ENCODE data around the gene XPC. TPM values are rescaled to one million over a fixed set of nuclear protein-coding genes. Genes with fewer than 3 reads are reported as not detected.

Gene XPC
- total RNA-seq, 2 experiments from 2014 or later = 22.7 to 38.6 TPM

DNA sequence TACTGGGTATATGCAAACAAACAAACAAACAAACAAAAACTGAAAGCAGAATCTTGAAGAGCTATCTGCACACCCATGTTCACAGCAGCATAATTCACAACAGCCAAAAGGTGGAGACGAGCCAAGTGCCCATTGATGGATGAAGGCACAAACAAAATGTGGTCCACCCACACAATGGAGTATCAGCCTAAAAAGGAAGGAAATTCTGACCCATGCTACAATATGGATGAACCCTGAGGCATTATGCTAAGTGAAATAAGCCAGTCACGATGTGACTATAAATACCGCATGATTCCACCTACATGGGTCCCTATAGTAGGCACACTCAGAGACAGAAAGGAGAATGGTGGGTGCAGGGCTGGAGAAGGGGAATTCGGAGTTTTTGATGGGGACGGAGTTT lies 24.1 kb downstream of the XPC start:
- H3K36me3 ChIP-seq (ENCODE audit: insufficient read depth, low read length) = peaks cover 67% of the 10 kb centered on the region

DNA sequence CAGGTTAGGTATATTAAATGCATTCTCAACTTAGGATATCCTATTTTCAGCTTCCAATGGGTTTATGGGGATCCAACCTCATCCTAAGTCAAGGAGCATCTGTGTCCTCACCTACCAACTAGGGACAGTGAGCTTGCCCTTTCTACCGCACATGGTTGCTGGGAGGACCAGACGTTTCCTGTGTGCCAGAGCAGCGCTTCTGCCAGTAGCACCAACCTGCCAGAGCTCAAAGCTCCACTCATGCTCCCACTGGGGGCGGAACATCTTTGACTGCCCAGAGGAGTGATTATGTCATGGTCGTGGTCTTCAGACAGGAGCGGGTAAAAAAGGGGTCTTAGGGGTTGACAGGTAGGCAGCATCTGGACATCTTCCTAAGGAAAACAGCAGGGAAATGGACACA lies 24.7 kb downstream of the XPC start:
- POLR2A ChIA-PET = interaction anchor here (1.1 kb wide), 1 partner anchor 60 kb away, joined by 3 read pairs; no protein-coding TSS in a partner anchor
- CTCF ChIA-PET (ENCODE audit: unreplicated experiment) = no interaction called here
- TF ChIP-seq, protein P1, sequence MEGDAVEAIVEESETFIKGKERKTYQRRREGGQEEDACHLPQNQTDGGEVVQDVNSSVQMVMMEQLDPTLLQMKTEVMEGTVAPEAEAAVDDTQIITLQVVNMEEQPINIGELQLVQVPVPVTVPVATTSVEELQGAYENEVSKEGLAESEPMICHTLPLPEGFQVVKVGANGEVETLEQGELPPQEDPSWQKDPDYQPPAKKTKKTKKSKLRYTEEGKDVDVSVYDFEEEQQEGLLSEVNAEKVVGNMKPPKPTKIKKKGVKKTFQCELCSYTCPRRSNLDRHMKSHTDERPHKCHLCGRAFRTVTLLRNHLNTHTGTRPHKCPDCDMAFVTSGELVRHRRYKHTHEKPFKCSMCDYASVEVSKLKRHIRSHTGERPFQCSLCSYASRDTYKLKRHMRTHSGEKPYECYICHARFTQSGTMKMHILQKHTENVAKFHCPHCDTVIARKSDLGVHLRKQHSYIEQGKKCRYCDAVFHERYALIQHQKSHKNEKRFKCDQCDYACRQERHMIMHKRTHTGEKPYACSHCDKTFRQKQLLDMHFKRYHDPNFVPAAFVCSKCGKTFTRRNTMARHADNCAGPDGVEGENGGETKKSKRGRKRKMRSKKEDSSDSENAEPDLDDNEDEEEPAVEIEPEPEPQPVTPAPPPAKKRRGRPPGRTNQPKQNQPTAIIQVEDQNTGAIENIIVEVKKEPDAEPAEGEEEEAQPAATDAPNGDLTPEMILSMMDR (conservative IDR thresholded peaks at IDR 0.05; ENCODE audit: low read length) = no peak
- TF ChIP-seq EZH2phosphoT487 (IDR thresholded peaks at IDR 0.05; ENCODE audit: borderline replicate concordance, low read depth, low read length) = no peak
- Histone ChIP-seq H3K9me2 (ENCODE audit: insufficient read depth, low read length) (no peaks in the 10 kb centered on the region), H4K20me1 (ENCODE audit: insufficient read depth, low read length) (no peaks in the 10 kb centered on the region), H3K79me2 (ENCODE audit: insufficient read depth, low read depth, low read length) (no peaks in the 10 kb centered on the region), H3K4me2 (ENCODE audit: low read length) (no peak overlapping the region), H3K36me3 (ENCODE audit: insufficient read depth, low read length) (peaks cover 61% of the 10 kb centered on the region), H3K9me3 (ENCODE audit: low read length) (no peaks in the 10 kb centered on the region), H3K4me1 (ENCODE audit: insufficient read depth, low read length, poor library complexity, severe bottlenecking) (no peaks in the 10 kb centered on the region), H2AFZ (ENCODE audit: low read length) (no peak overlapping the region), H3K4me3 (ENCODE audit: low read depth, low read length, poor library complexity, severe bottlenecking) (no peak overlapping the region), H3K27ac (ENCODE audit: low read depth, low read length, poor library complexity, severe bottlenecking) (no peak overlapping the region)
- DNase-seq (ENCODE audit: low spot score) = no peak
- intact Hi-C loops (cut with micrococcal nuclease; ENCODE audit: unreplicated experiment) = no loop called here
- no TSS peak for BruUV-seq (replicated peaks)

More for the DNA sequence above, 24.1 kb downstream of the XPC start:
- BruUV-seq (replicated peaks) = no TSS peak
- no peaks in the 10 kb centered on the region for H3K9me3 ChIP-seq (ENCODE audit: low read length)
- no peak overlapping the region for H3K4me3 ChIP-seq (ENCODE audit: low read depth, low read length, poor library complexity, severe bottlenecking)
- POLR2A ChIA-PET = no interaction called here
- no peaks in the 10 kb centered on the region for H3K9me2 ChIP-seq (ENCODE audit: insufficient read depth, low read length)
- CTCF ChIA-PET (ENCODE audit: unreplicated experiment) = no interaction called here
- TF ChIP-seq, protein P1 (conservative IDR thresholded peaks at IDR 0.05; ENCODE audit: low read length) = no peak
- no peak for TF ChIP-seq EZH2phosphoT487 (IDR thresholded peaks at IDR 0.05; ENCODE audit: borderline replicate concordance, low read depth, low read length)
- no peaks in the 10 kb centered on the region for H4K20me1 ChIP-seq (ENCODE audit: insufficient read depth, low read length)
- intact Hi-C loops (cut with micrococcal nuclease; ENCODE audit: unreplicated experiment) = no loop called here
- no peaks in the 10 kb centered on the region for H3K4me1 ChIP-seq (ENCODE audit: insufficient read depth, low read length, poor library complexity, severe bottlenecking)
- H3K4me2 ChIP-seq (ENCODE audit: low read length) = no peak overlapping the region
- H3K27ac ChIP-seq (ENCODE audit: low read depth, low read length, poor library complexity, severe bottlenecking) = no peak overlapping the region
- no peaks in the 10 kb centered on the region for H3K79me2 ChIP-seq (ENCODE audit: insufficient read depth, low read depth, low read length)
- no peak for DNase-seq (ENCODE audit: low spot score)
- no peak overlapping the region for H2AFZ ChIP-seq (ENCODE audit: low read length)

DNA sequence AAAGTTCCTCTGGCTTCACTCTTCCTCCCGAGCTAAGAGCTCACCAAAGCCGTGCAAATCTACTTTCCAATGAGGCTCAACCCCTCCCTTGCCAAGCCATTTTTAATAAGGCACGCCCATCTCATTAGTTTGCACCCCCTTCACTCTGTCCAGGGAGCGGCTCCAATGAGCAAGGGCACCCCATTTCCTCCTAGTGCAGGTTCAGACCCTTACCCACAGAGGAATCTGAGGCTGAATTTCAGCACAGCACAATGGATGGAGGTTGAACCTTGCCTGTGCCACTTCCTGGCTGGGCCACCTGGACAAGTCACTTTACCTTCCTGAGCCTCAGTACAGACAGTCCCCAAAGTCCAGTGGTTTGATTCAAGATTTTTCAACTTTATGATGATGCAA lies 25.4 kb downstream of the XPC start:
- Histone ChIP-seq H3K36me3 (ENCODE audit: insufficient read depth, low read length) (peaks cover 54% of the 10 kb centered on the region), H3K4me3 (ENCODE audit: low read depth, low read length, poor library complexity, severe bottlenecking) (no peak overlapping the region), H3K4me2 (ENCODE audit: low read length) (no peak overlapping the region), H3K4me1 (ENCODE audit: insufficient read depth, low read length, poor library complexity, severe bottlenecking) (no peaks in the 10 kb centered on the region), H3K27ac (ENCODE audit: low read depth, low read length, poor library complexity, severe bottlenecking) (no peak overlapping the region), H3K9me3 (ENCODE audit: low read length) (no peaks in the 10 kb centered on the region), H3K79me2 (ENCODE audit: insufficient read depth, low read depth, low read length) (no peaks in the 10 kb centered on the region), H3K9me2 (ENCODE audit: insufficient read depth, low read length) (no peaks in the 10 kb centered on the region), H4K20me1 (ENCODE audit: insufficient read depth, low read length) (no peaks in the 10 kb centered on the region), H2AFZ (ENCODE audit: low read length) (no peak overlapping the region)
- CTCF ChIA-PET (ENCODE audit: unreplicated experiment) = interaction anchor here (0.6 kb wide), 1 partner anchor 15 kb away, joined by 4 read pairs; no protein-coding TSS in a partner anchor
- intact Hi-C loops (cut with micrococcal nuclease; ENCODE audit: unreplicated experiment) = no loop called here
- TF ChIP-seq, protein P1 (conservative IDR thresholded peaks at IDR 0.05; ENCODE audit: low read length) = no peak
- no peak for TF ChIP-seq EZH2phosphoT487 (IDR thresholded peaks at IDR 0.05; ENCODE audit: borderline replicate concordance, low read depth, low read length)
- POLR2A ChIA-PET = interaction anchor here (0.6 to 1.1 kb wide), 3 partner anchors 10 to 91 kb away, joined by 3 to 4 read pairs (median 3); no protein-coding TSS in a partner anchor
- no TSS peak for BruUV-seq (replicated peaks)
- DNase-seq (ENCODE audit: low spot score) = no peak

Data from OCI-LY7 (cell line).